AG09319 (cell line): ENCODE results near the gene SLC2A9.

Experiments used
- DNase-seq: peaks from one replicate; pipeline ENCODE4 v3.0.0-alpha.2; 2010; ENCODE audit warnings: low read depth; ENCODE audit errors: extremely low read depth
- TF ChIP-seq, protein P1 (sequence below): IDR thresholded peaks from 2 replicates; pipeline ENCODE4 v1.5.1; 2011; ENCODE audit warnings: low read depth, mild to moderate bottlenecking, inconsistent platforms, low read length, moderate library complexity

Gene SLC2A9

GRCh38 chr4:10050721-10051120 lies 29.4 kb upstream of the SLC2A9 start:
- TF ChIP-seq, protein P1, sequence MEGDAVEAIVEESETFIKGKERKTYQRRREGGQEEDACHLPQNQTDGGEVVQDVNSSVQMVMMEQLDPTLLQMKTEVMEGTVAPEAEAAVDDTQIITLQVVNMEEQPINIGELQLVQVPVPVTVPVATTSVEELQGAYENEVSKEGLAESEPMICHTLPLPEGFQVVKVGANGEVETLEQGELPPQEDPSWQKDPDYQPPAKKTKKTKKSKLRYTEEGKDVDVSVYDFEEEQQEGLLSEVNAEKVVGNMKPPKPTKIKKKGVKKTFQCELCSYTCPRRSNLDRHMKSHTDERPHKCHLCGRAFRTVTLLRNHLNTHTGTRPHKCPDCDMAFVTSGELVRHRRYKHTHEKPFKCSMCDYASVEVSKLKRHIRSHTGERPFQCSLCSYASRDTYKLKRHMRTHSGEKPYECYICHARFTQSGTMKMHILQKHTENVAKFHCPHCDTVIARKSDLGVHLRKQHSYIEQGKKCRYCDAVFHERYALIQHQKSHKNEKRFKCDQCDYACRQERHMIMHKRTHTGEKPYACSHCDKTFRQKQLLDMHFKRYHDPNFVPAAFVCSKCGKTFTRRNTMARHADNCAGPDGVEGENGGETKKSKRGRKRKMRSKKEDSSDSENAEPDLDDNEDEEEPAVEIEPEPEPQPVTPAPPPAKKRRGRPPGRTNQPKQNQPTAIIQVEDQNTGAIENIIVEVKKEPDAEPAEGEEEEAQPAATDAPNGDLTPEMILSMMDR: no peak

GRCh38 chr4:10050261-10050661 lies 29.0 kb upstream of the SLC2A9 start:
- DNase-seq: no peak
- TF ChIP-seq, protein P1: no peak

More at GRCh38 chr4:10050721-10051120, 29.4 kb upstream of the SLC2A9 start:
- no peak for DNase-seq

DNA sequence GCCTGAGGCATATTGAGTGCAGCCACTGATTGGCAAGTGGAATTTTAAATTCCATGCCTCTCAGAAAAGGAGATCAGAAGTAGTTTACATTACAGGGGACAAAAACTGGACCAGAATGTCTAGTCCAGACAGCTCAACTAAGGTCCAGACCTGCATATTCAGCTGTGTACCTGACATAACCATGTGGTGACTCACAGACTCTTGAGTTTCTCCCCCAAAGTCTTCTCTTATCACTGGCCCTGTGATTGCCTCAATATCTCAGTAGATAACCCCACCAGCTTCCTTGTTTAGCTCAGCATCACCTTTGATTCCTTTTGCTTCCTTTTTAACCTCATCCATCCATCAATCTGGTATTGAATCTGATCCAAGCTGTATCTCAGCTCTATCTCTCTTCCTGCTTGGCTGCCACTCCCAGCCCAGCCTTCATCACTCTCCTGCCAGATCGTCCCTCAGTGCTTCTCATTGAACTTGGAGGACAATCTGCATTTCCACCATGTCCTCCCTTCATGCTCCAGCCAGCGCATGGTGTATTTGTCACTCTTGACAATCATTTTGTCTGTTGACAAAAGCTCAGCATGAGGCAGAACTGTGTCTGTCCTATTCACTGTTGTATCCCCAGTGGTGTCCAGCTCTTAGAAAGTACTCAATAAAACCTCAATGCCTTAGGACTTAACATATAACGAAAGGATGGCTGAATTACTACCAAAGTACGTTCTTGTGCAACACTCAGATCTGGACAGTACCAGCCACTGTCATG lies 27.8 kb upstream of the SLC2A9 start:
- no peak for DNase-seq
- TF ChIP-seq, protein P1: no peak

GRCh38 chr4:10047967-10048366 lies 26.7 kb upstream of the SLC2A9 start:
- TF ChIP-seq, protein P1: no peak
- DNase-seq: no peak

- DNase-seq: no peak
- TF ChIP-seq, protein P1: no peak
Observed at GRCh38 chr4:10046471-10046870, 25.2 kb upstream of the SLC2A9 start.

GRCh38 chr4:10045481-10045880 lies 24.2 kb upstream of the SLC2A9 start:
- TF ChIP-seq, protein P1: no peak
- no peak for DNase-seq

- TF ChIP-seq, protein P1: no peak
- DNase-seq: no peak
Observed at GRCh38 chr4:10041036-10041435, 19.7 kb upstream of the SLC2A9 start.
